Measurements from ENCODE around the gene GTPBP1.

Gene GTPBP1

DNA sequence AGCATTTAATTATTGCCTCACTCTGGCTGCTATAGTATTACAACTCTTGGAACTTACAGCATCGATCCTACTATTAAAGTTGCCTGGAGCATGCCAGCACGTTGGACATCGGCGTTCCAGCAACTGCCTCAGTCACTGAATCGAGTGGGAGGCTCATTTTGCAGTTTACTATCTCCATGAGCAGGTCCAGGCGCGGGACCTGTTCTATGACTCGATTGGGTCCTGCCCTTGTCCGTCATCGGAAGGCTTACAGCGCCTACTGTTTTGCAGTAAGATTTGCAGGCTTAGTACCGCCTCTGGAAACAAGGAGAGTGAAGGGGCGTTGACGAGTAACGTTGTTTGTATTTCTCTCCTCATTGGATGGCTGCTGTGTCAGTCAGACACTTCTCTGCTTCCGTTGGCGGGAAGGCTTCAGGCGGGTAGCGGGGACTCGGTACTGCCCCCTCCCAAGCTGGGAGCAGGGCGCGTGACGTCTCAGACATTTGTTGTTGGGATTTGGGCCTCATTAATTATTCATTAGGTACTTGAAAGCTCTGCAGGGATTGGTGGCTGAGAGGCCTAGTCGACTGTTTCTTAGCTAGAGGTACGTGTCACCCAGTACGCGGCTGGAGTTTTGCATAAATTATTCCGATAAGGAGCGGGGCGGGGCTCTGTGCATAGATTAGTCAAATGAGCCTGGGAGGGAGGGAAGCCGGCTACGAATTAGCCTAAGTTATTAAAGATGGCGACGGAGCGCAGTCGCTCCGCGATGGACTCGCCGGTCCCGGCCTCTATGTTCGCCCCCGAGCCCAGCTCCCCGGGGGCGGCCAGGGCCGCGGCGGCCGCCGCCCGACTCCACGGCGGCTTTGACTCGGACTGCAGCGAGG is at the start of gene GTPBP1:
TSS of gene GTPBP1 (plus strand) at position 710 of the 866 bp plus-strand sequence. CDS start at position 722, 12 bp downstream.
- peak; percentile 94 for DNase-seq

DNA sequence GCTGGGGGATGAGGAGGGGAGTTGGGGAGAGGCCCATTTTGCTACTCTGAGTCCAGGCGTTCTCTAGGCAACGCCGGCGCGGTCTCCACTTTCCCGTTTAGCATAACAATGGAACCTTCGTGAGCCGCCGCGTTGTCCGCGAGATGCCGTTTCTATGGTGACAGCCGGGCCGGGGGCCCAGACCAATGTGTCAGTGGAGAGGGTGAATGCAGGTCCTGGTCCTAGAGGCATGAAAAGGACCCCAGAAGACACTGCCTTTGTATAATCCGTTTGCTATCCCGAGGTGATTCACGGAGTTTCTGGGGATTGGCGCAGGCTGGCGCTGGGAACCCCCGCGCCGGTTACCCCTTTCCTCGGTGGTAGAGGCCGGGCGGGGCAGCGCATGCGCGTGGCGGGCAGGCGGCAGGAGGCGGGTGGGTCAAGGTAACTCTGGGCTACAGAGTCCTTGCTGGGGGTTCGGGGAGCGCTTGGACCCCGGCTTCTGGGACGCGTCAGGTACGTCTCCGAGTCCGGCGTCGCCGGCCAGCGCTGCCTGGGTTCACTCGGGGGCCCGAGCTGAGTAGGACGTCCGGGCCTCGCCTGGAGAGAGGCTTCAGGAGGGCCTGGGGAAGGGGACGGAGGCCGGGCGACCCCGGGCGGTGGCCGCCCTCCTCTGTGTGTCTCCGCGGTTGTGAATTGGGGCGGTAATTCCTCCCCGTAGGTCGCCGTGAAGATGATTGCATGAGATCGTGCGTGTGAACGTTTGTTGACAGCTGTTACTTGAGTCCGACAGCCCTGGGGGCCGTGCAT is 49.3 kb upstream of the GTPBP1 start, which contains the start of the genes CBY1 and FAM227A:
TSS of gene CBY1 (plus strand) at position 383 of the 789 bp plus-strand sequence. CDS start 11,417 bp downstream, outside the sequence.
TSS of gene FAM227A (minus strand) at position 137 of the 789 bp plus-strand sequence. CDS start 6,224 bp downstream, outside the sequence.
- peak; percentile 98 for DNase-seq

DNA sequence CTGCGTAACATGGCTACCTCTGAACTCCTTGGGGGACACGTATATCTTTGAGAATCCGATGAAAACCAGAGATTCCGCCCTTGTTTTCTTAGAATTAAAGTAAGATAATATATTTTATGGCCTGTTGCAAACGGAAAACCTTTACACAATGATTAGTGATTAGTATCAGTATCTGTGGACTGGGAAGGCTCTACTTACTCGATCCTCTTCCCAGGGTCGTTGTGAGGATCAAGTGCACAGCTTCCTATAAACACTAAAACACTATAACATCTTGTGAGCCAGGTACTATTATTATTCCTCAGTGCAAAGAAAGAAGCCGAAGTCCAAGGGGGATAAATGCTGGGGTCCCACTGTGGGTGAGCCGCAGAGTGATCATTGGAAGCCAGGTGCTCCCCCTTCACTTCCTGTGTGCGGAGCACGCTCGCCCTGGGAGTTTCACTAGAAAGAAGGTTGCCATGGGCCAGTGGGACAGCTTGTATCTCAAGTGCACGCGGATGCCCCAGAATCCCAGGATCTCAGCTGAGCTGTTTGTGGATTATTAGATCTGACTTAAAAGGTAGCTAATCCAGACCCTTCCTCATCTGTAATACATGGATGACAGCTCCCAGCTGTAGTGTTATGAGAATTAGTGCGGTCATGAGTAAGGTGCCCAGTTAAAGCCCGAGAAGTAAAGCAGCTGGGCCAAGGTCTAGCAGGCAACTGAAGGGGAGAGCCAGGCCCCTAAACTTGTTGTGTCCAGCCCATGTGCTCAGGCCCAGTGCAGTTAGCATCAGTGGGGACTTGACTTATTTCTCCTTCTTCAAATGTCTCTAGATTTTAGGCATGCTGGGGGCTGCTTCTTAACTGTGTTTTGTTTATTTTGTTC is 48.5 kb upstream of the GTPBP1 start:
- peak; percentile 74 for DNase-seq

- DNase-seq, result no peak
Observed at GRCh38 chr22:38674888-38675287, 30.9 kb upstream of the GTPBP1 start.

DNA sequence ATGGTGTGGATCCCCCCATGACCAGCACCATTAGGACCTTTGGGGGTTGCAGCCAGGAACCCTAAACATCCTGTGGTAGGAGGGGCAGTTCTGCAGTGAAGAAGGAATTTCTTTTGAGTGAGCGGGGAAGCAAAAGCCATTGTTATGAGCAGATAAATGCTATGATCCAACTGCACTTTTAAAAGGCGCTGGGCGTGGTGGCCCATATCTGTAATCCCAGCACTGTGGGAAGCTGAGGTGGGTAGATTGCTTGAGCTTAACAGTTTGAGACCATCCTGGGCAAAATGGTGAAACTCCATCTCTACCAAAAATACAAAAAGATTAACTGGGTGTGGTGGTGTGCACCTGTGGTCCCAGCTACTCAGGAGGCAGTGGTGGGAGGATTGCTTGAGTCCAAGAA is 29.9 kb upstream of the GTPBP1 start:
- DNase-seq, result no peak

- peak; percentile 93 for DNase-seq
Observed at GRCh38 chr22:38681582-38682335, 24.0 kb upstream of the GTPBP1 start, which contains the start of gene TOMM22. Gene TOMM22, plus strand, starts transcription at chr22:38681957. Its CDS starts 22 bp downstream, at chr22:38681979.

GRCh38 chr22:38684895-38685294 is 20.8 kb upstream of the GTPBP1 start:
- DNase-seq, result no peak

GRCh38 chr22:38685761-38686160 is 20.0 kb upstream of the GTPBP1 start:
- no peak for DNase-seq

DNA sequence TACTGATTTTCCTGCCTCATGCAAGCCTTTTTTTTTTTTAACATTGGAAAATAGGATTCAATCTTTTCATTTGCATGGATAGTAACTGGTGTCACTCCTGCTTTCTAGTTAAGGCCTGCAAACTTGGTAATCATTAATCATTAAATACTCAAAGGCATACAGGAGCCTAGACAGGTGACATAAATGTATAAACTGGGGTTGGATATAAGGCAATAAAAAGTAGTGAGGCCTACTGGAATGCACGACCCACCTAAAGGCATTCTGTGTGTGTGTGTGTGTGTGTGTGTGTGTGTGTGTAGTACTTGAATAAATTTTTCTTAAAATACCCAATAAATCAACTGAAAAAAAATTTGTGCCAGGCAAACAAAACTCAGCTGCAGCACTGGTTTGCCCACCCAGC is 16.1 kb upstream of the GTPBP1 start:
- DNase-seq, result no peak

GRCh38 chr22:38694049-38694448 is 11.7 kb upstream of the GTPBP1 start:
- DNase-seq, result no peak

DNA sequence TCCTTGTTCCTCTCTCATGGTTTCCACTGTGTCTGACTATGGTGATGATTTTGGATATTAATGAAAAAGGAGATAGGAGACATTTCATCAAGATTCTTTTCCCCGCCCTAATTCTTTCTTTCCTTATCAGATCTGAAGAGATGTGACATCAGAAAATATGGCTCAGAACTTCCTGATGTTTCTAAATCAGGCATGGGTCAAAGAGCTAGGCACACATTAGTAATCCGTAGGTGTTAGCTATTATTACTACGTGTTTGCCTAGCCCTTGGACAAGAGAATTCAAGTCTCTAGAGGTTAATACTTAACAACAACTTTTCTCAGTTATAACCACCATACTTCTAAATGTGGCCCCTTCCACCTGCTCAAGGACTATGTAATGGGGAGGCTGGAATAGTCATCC is 10.8 kb upstream of the GTPBP1 start:
- no peak for DNase-seq

DNA sequence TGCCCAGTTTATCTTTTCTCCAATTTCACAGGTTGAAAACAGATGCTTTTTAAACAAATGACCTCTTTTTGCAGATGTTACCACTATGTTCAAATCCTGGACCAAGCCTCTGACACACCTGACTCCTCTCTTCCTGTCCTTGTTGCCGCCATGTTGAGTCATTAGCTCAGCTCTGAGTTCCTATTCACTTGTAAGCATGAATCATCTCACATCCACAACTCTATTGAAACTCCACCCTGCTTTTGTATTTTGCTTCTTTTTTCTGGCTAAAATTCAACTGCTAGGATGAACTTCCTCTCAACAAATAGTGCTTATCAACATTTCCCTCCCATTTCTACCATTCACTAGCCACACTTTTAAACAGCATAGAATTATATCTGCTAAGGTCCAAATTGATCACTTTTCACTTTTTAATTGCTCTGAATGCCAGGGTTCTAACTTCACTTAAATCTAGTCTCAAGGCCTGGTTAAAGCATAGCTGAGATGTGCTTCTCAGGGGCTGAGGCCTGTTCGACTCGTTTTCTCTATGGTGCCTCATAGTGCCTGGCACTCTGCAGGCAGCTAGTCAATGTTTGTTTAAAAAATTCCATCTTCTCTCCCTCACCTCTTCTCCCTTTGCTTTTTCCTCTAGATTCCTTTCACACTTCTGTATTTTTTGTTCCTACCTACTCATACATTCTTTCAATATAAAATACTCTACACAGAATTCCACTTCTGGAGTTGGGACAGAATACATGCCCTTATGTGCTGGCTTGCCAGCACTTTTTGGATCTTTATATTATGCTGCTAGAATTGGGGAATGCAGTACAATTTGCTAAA is 8.9 kb upstream of the GTPBP1 start:
- DNase-seq, result no peak

DNA sequence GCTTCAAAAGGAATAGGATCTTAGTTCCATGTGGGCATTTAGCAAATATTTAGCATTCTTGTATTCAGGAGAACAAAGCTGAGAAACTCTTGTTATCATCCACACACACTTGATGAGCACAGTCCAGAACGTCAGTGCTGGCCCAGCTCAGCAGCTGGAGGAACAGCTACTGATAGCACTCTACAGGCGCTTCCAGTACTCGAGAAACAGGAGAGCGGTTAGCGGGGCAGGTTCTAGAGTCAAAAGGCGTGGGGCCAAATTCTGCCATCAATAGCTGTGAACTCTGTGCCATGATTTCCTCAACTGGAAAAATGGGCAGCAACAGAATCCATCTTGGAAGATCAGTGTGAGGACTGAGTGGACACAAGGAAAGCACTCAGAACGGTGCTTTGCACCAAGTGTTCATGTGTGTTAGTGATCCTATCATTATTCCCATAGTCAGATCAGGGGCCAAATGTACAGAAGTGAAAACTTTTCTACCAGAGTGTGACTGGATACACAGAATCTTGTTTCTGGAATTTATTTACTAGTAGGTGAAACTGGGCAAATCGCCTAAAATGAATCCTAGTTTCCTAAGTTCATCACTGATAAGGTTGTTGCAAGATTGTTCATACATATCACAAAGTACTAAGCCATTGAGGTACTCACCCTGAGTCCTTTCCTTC is 8.2 kb upstream of the GTPBP1 start:
- DNase-seq, result no peak

- no peak for DNase-seq
Observed at GRCh38 chr22:38698407-38699094, 7.2 kb upstream of the GTPBP1 start.

GRCh38 chr22:38699143-38699542 is 6.6 kb upstream of the GTPBP1 start:
- DNase-seq, result no peak

DNA sequence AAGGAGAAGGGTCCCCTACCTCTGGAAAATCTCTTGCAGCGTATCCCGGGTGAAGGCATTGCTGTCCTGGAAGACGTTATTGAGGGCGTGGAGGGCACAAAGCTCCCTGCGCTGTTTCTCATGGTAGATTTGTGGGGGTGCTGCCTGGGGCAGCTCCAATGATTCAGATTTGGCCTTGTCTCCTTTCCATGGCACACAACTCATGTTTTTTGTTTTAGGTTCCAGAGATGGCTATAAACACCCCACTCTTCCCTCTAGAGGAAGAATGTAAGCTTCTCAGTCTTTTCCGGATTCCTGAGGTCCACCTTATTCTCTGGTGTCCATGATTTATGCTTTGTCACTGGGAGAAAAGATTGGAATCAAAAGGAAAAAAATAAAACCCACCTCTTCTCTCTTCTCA is 6.0 kb upstream of the GTPBP1 start:
- DNase-seq, result no peak

DNA sequence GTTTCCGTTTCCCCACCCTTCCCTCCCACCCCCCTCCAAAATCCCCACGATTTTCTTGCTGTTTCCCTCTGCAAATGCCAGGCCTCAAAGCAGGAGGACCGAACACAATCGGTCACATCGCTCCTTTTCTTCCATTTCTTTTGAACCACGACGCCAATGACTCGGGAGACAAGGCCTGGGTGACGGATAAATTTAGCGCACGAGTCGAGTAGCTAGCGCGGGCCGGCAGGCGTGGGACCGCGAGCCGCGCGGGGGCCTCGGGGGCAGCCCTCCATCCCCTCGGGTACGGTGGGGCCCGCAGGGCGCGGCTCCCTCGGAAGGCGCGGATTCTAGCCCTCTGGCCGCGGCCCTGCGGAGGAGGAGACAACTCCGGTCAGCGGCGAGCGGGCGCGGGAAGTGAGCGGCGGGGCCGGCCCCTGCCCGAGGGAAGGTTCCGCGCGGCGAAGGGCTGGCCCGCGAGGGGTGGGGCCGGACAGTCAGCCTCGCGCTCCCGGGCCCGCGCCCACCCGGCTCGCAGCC is 5.4 kb upstream of the GTPBP1 start:
- no peak for DNase-seq

DNA sequence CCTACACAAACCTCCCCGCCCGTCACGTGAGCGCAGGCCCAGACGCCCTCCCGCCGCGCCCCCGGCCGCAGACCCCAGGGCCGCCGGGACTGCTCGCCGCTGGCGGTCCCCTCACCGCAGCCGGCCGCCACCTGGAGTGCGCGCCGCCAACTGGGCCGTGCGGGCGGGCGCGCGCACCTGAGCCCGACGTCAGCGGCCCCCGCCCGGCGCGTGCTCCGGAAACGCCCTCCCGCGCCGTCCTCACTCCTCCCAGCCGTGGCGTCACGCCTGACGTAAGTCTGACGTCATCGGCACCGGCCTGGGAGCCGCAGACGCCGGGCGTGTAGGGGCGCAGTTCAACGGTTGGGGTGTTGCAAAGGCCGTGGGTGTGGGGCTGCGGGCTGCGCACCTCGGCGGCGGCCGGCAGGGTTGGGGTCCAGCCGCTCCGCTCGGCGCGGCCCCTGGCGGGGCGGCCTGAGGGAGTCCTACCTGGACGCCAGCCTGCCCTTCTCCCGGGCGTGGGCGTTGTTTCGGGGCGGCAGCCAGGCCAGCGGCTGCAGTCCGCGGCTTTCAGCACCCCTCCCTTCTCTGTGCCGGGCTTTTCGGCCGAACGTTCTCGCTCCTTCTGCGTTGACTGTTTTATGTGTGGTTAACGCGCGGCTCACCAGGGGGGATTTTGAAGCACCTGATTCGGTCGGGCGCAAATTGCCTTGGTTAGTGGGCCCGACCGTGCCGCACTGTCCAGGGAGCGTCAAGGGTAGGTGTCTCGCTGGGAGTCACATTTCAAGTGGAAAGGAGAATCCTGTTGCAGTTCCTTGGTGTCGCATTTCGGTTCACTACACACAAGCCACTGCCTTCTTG is 4.7 kb upstream of the GTPBP1 start, which contains the start of gene JOSD1:
TSS of gene JOSD1 (minus strand) at position 155 of the 840 bp plus-strand sequence. CDS start 956 bp downstream, outside the sequence.
- DNase-seq, result peak; percentile 99
